ENCODE measurements around the gene PIK3CA. TPM values are rescaled to one million over a fixed set of nuclear protein-coding genes. Genes with fewer than 3 reads are reported as not detected.
A peak's percentile ranks its signal among the peaks of the same experiment; 100 is the strongest.

PIK3CA gene
- total RNA-seq, 1 donor from 2014 or later, result 20.1 TPM

GRCh38 chr3:179133575-179133974 is 14.6 kb upstream of the PIK3CA start:
- no peak for TF ChIP-seq CTCF (IDR thresholded peaks at IDR 0.05)
- no peak for TF ChIP-seq POLR2A (IDR thresholded peaks at IDR 0.05)
- TF ChIP-seq POLR2AphosphoS5 (IDR thresholded peaks at IDR 0.05; ENCODE audit: insufficient read depth in 1 of 2, low read depth in 1 of 2), result no peak
- Histone ChIP-seq H3K4me3 (no peak overlapping the region), H3K27ac (no peak overlapping the region), H3K27me3 (no peaks in the 10 kb centered on the region), H3K36me3 (no peaks in the 10 kb centered on the region), H3K9me3 (no peaks in the 10 kb centered on the region), H3K4me1 (no peaks in the 10 kb centered on the region)
- DNase-seq (ENCODE audit: extremely low spot score in 2 of 2), result no peak
- intact Hi-C loops (cut with DNase I), result no loop called here

DNA sequence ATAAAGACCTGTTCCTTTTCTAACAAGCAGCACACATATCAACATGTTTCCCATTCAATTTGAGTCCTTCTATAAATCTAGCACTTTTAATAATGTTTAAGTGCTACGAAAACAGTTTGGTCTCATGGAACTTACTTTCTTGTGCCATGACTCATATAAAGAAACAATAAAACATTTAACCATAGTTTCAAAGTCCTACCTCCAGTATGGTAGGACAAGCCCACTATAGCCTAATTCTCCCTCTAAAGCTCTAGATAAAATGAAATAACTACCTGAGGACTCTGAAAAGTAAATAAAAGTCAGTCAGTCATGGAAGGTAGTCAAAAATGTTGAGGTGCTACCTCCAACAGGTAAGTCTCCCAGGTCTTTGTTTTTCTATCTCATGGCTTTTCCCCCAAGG is 12.0 kb upstream of the PIK3CA start:
- Histone ChIP-seq H3K27ac (no peak overlapping the region), H3K9me3 (no peaks in the 10 kb centered on the region), H3K4me1 (no peaks in the 10 kb centered on the region), H3K4me3 (no peak overlapping the region), H3K36me3 (no peaks in the 10 kb centered on the region), H3K27me3 (no peaks in the 10 kb centered on the region)
- intact Hi-C loops (cut with DNase I), result no loop called here
- DNase-seq (ENCODE audit: extremely low spot score in 2 of 2), result no peak
- TF ChIP-seq POLR2A (IDR thresholded peaks at IDR 0.05) (no peak), POLR2AphosphoS5 (IDR thresholded peaks at IDR 0.05; ENCODE audit: insufficient read depth in 1 of 2, low read depth in 1 of 2) (no peak), CTCF (IDR thresholded peaks at IDR 0.05) (no peak)

DNA sequence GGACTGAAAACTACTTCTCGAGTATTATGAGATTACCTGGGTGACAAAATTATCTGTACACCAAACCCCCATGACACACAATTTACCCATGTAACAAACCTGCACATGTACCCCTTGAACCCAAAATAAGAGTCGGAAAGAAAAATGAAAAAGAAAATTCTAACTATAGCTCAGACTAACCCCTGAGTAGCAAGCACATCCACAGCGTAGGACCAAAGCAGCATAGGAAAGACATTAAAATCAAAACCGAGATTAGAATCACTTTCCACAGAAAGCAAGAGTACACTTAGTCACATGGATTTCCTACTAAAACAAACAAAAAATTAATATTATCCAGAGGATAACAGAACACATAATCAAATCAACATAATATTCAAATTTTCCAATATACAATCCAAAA is 6.3 kb upstream of the PIK3CA start:
- Histone ChIP-seq H3K27ac (no peak overlapping the region), H3K4me1 (no peaks in the 10 kb centered on the region), H3K4me3 (no peak overlapping the region), H3K9me3 (no peaks in the 10 kb centered on the region), H3K36me3 (no peaks in the 10 kb centered on the region), H3K27me3 (no peaks in the 10 kb centered on the region)
- DNase-seq (ENCODE audit: extremely low spot score in 2 of 2), result no peak
- no peak for TF ChIP-seq CTCF (IDR thresholded peaks at IDR 0.05)
- no peak for TF ChIP-seq POLR2AphosphoS5 (IDR thresholded peaks at IDR 0.05; ENCODE audit: insufficient read depth in 1 of 2, low read depth in 1 of 2)
- TF ChIP-seq POLR2A (IDR thresholded peaks at IDR 0.05), result no peak
- intact Hi-C loops (cut with DNase I), result no loop called here

DNA sequence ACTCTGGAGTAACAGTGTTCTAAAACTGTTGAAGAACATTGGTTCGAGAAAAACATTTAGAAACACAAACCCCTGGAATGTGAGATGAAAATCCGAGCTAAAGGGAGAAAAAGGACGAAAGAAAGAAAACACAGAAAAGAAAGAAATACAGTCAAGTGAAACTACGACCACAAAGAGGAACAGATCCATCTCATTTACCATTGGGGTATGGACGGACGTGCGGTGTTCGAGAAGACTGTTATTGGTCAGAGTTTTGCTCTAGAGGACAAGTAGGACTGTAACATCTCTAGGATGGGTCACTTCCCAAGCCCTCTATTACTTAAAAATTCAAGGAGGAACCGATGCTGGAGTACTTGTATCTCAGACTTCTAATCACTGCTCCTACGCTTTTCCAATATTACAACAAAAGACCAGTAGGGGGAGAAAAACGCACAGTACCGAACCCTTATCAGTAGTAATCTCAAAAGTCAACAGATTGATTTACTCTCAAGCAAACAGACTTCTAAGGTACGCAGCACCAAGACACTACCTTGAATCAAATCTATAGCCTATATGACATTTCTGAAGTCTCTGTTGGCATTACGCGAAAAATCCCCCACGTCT is 1.1 kb upstream of the PIK3CA start:
- H3K27ac ChIP-seq, result peak overlapping the region; percentile 99
- DNase-seq (ENCODE audit: extremely low spot score in 2 of 2), result no peak
- TF ChIP-seq POLR2AphosphoS5 (IDR thresholded peaks at IDR 0.05; ENCODE audit: insufficient read depth in 1 of 2, low read depth in 1 of 2) (peak in 1 of 2 donors; percentile 61), POLR2A (IDR thresholded peaks at IDR 0.05) (no peak), CTCF (IDR thresholded peaks at IDR 0.05) (peak; percentile 42 to 74 (median 50))
- H3K27me3 ChIP-seq, result no peaks in the 10 kb centered on the region
- H3K36me3 ChIP-seq, result no peaks in the 10 kb centered on the region
- H3K9me3 ChIP-seq, result no peaks in the 10 kb centered on the region
- H3K4me1 ChIP-seq, result peaks cover 29% of the 10 kb centered on the region
- intact Hi-C loops (cut with DNase I), result loop anchor here (5.0 kb wide), 1 partner anchor 115 kb away; no protein-coding TSS in a partner anchor
- H3K4me3 ChIP-seq, result peak overlapping the region; percentile 74 to 99

- Histone ChIP-seq H3K9me3 (no peaks in the 10 kb centered on the region), H3K27ac (peak overlapping the region; percentile 99), H3K36me3 (no peaks in the 10 kb centered on the region), H3K4me1 (peaks cover 34% of the 10 kb centered on the region), H3K27me3 (no peaks in the 10 kb centered on the region), H3K4me3 (peak overlapping the region; percentile 74 to 99)
- DNase-seq (ENCODE audit: extremely low spot score in 2 of 2), result no peak
- TF ChIP-seq POLR2A (IDR thresholded peaks at IDR 0.05) (no peak), CTCF (IDR thresholded peaks at IDR 0.05) (peak in 1 of 3 experiments; percentile 2)
- intact Hi-C loops (cut with DNase I), result loop anchor here (5.0 kb wide), 1 partner anchor 115 kb away; no protein-coding TSS in a partner anchor
Observed at GRCh38 chr3:179147514-179147872, 664 bp upstream of the PIK3CA start.

All from vagina (tissue), 2 donors.